OCI-LY7 (cell line): Measurements from ENCODE around the gene MRRF.

Source experiments
- CTCF ChIP-seq: fragments of 200-600 bp; sonication (generic); conservative IDR thresholded peaks from 2 replicates; pipeline ENCODE4 v1.5.1; 2014; ENCODE audit warnings: mild to moderate bottlenecking, antibody characterized with exemption, low read length, moderate library complexity, mixed read lengths
- EZH2phosphoT487 ChIP-seq: fragments of 200-600 bp; sonication (generic); IDR thresholded peaks from 2 replicates; pipeline ENCODE4 v1.6.1; 2018; ENCODE audit warnings: low read depth, borderline replicate concordance, mild to moderate bottlenecking, mixed run types, antibody characterized with exemption, low read length, moderate library complexity, mixed read lengths

- TF ChIP-seq CTCF (no peak), EZH2phosphoT487 (no peak)
These were observed 72.3 kb downstream of the MRRF start for GRCh38 chr9:122336866-122337555.
